SH-SY5Y (cell line): ENCODE results near the gene TEX38.

Experiments
- GATA2 ChIP-seq: IDR thresholded peaks from 2 replicates; pipeline ENCODE4 v1.6.1; 2011; ENCODE audit warnings: mild to moderate bottlenecking, low read depth, low read length
- GATA3 ChIP-seq: IDR thresholded peaks from 2 replicates; pipeline ENCODE4 v1.6.1; 2011; ENCODE audit warnings: low read depth, mild to moderate bottlenecking, low read length, moderate library complexity

GRCh38 chr1:46682064-46682463, 10.4 kb downstream of the TEX38 start:
- no peak for TF ChIP-seq GATA2
- TF ChIP-seq GATA3 = no peak
